ENCODE data around the gene NUP188. TPM values are rescaled to one million over a fixed set of nuclear protein-coding genes. Genes with fewer than 3 reads are reported as not detected.

The NUP188 gene
- total and polyA plus RNA-seq, 2 of the 4 experiments (the other 2 are of a cell fraction), result 53.0 to 59.1 TPM

- Histone ChIP-seq H3K4ac (ENCODE audit: low read depth, low read length) (no peak overlapping the region), H3K79me1 (ENCODE audit: low read depth in 1 of 2, low read length in 2 of 2) (0 out of 4 replicates have a peak, but pooled peaks cover 0 to 6% of the 10 kb centered on the region in 2 experiments), H3K18ac (ENCODE audit: low read depth, low read length) (no peak overlapping the region), H3K14ac (replicated peaks; ENCODE audit: low read depth, low read length) (no peak overlapping the region), H4K91ac (ENCODE audit: insufficient read depth, low read depth, low read length) (no peak overlapping the region), H3K9ac (ENCODE audit: low read depth, low read length) (no peak overlapping the region), H2AK5ac (ENCODE audit: low read depth, low read length) (no peak overlapping the region), H2BK5ac (ENCODE audit: low read depth, low read length, poor library complexity, severe bottlenecking) (no peak overlapping the region), H3K9me1 (ENCODE audit: insufficient read depth, low read length) (no peaks in the 10 kb centered on the region), H3K27me3 (ENCODE audit: control insufficient read depth, insufficient read depth, low read length) (no peaks in the 10 kb centered on the region), H3K4me3 (ENCODE audit: insufficient read depth, low read depth, low read length) (no peak overlapping the region), H2BK20ac (ENCODE audit: low read depth, low read length) (no peak overlapping the region), H3K4me1 (ENCODE audit: control insufficient read depth, insufficient read depth, low read length) (no peaks in the 10 kb centered on the region), H4K20me1 (ENCODE audit: insufficient read depth, low read length) (peaks cover 7% of the 10 kb centered on the region), H3K9me3 (ENCODE audit: control insufficient read depth, insufficient read depth, low read length) (no peaks in the 10 kb centered on the region), H2AFZ (replicated peaks; ENCODE audit: low read length, poor library complexity) (no peak overlapping the region), H2BK15ac (ENCODE audit: low read depth, low read length) (no peak overlapping the region), H3K36me3 (ENCODE audit: control insufficient read depth, insufficient read depth, low read length) (peaks cover 35% of the 10 kb centered on the region), H4K5ac (ENCODE audit: low read depth, low read length) (no peak overlapping the region), H4K8ac (ENCODE audit: low read depth in 2 of 2, low read length in 2 of 2) (no peak overlapping the region), H2AK9ac (replicated peaks; ENCODE audit: low read depth, low read length, poor library complexity) (no peak overlapping the region), H3K23ac (ENCODE audit: low read depth, low read length) (no peak overlapping the region), H2BK120ac (ENCODE audit: low read depth, low read length) (no peak overlapping the region), H3K27ac (ENCODE audit: insufficient read depth, low read length) (no peak overlapping the region), H3K56ac (ENCODE audit: extremely low read depth, insufficient read depth, low read length) (no peak overlapping the region), H3K4me2 (ENCODE audit: low read depth, low read length) (no peak overlapping the region)
- intact Hi-C loops (cut with micrococcal nuclease) (no loop called here), dilution Hi-C loops (cut with HindIII; ENCODE audit: low sequenced_read_pairs, unreplicated experiment) (no loop called here), in situ Hi-C loops (cut with MboI; ENCODE audit: low sequenced_read_pairs) (no loop called here)
- BruUV-seq (replicated peaks), result no TSS peak
- ChIA-PET POLR2A (ENCODE audit: unreplicated experiment) (no interaction called here), CTCF (no interaction called here)
- no CpG with 5 or more reads among the region's 11 CpGs for WGBS, 2 experiments (ENCODE audit: extremely low coverage in 2 of 2, insufficient read length in 1 of 2)
- no peak for DNase-seq
- no peak for ATAC-seq (ENCODE audit: low read depth)
- TF ChIP-seq ELK1 (IDR thresholded peaks at IDR 0.05; ENCODE audit: borderline replicate concordance, low read depth, low read length), result no peak
- TF ChIP-seq CEBPB (IDR thresholded peaks at IDR 0.05; ENCODE audit: low read depth, low read length), result no peak
These were observed 64.3 kb downstream of the NUP188 start for GRCh38 chr9:129011761-129012181.
